Measurements from ENCODE around the gene KHDRBS2.

The KHDRBS2 gene

GRCh38 chr6:62296541-62296940 lies 10.5 kb upstream of the KHDRBS2 start:
- no peak overlapping the region for H3K27ac Mint-ChIP-seq
- H3K36me3 Mint-ChIP-seq (ENCODE audit: low read depth), result no peaks in the 10 kb centered on the region
- H3K27me3 Mint-ChIP-seq (ENCODE audit: low read depth), result peaks cover 3% of the 10 kb centered on the region
- no peaks in the 10 kb centered on the region for H3K9me3 Mint-ChIP-seq
- no peak overlapping the region for H3K4me3 Mint-ChIP-seq
- no peak for TF ChIP-seq CTCF (IDR thresholded peaks at IDR 0.05; ENCODE audit: unreplicated experiment in 3 of 3)
- H3K4me1 Mint-ChIP-seq, result no peaks in the 10 kb centered on the region

DNA sequence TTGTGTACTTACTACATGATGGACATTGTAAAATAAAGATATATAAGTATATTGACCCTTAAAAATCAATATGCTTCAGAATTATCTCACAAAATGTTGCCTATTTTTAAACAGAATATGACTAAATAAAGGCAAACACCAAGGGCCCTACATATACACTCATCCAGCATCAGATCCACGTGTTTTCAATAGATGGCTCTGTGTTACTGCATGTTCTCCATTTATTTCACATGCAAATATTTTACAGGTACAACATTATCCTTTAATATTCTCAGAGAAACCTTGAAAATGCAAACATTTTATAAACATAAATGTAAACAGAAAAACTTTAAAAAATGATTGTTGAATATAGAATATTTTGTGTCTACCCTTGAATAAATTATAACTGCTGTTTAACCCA lies 2.9 kb upstream of the KHDRBS2 start:
- Mint-ChIP-seq H3K27ac (no peak overlapping the region), H3K4me1 (peaks cover 12% of the 10 kb centered on the region), H3K36me3 (ENCODE audit: low read depth) (no peaks in the 10 kb centered on the region), H3K9me3 (no peaks in the 10 kb centered on the region), H3K4me3 (no peak overlapping the region), H3K27me3 (ENCODE audit: low read depth) (peaks cover 37% of the 10 kb centered on the region)
- no peak for TF ChIP-seq CTCF (IDR thresholded peaks at IDR 0.05; ENCODE audit: unreplicated experiment in 3 of 3)

- no peaks in the 10 kb centered on the region for H3K9me3 Mint-ChIP-seq
- H3K27ac Mint-ChIP-seq, result no peak overlapping the region
- no peaks in the 10 kb centered on the region for H3K36me3 Mint-ChIP-seq (ENCODE audit: low read depth)
- no peak overlapping the region for H3K4me3 Mint-ChIP-seq
- peaks cover 39% of the 10 kb centered on the region for H3K27me3 Mint-ChIP-seq (ENCODE audit: low read depth)
- H3K4me1 Mint-ChIP-seq, result peaks cover 16% of the 10 kb centered on the region
- no peak for TF ChIP-seq CTCF (IDR thresholded peaks at IDR 0.05; ENCODE audit: unreplicated experiment in 3 of 3)
These were observed 2.5 kb upstream of the KHDRBS2 start for GRCh38 chr6:62288562-62288961.

- peak overlapping the region in 2 of 3 experiments; percentile 6 to 50 for H3K27ac Mint-ChIP-seq
- peaks cover 16% of the 10 kb centered on the region for H3K4me1 Mint-ChIP-seq
These were observed 432 bp upstream of the KHDRBS2 start for GRCh38 chr6:62286470-62286843.

GRCh38 chr6:62284725-62285124 lies 1.3 kb downstream of the KHDRBS2 start:
- Mint-ChIP-seq H3K27me3 (ENCODE audit: low read depth) (peaks cover 35% of the 10 kb centered on the region), H3K27ac (no peak overlapping the region), H3K36me3 (ENCODE audit: low read depth) (no peaks in the 10 kb centered on the region), H3K4me3 (peak overlapping the region; percentile 81 to 89 (median 85)), H3K9me3 (no peaks in the 10 kb centered on the region), H3K4me1 (peaks cover 16% of the 10 kb centered on the region)
- TF ChIP-seq CTCF (IDR thresholded peaks at IDR 0.05; ENCODE audit: unreplicated experiment in 3 of 3), result no peak

More at GRCh38 chr6:62286470-62286843, 432 bp upstream of the KHDRBS2 start:
- Mint-ChIP-seq H3K9me3 (no peaks in the 10 kb centered on the region), H3K4me3 (peak overlapping the region; percentile 81 to 89 (median 85)), H3K27me3 (ENCODE audit: low read depth) (peaks cover 35% of the 10 kb centered on the region), H3K36me3 (ENCODE audit: low read depth) (no peaks in the 10 kb centered on the region)
- no peak for TF ChIP-seq CTCF (IDR thresholded peaks at IDR 0.05; ENCODE audit: unreplicated experiment in 3 of 3)

GRCh38 chr6:62283796-62284411 lies 2.1 kb downstream of the KHDRBS2 start:
- peak; percentile 69 to 75 (median 70) for TF ChIP-seq CTCF (IDR thresholded peaks at IDR 0.05; ENCODE audit: unreplicated experiment in 3 of 3)
- no peaks in the 10 kb centered on the region for H3K9me3 Mint-ChIP-seq
- H3K27me3 Mint-ChIP-seq (ENCODE audit: low read depth), result peaks cover 35% of the 10 kb centered on the region
- H3K36me3 Mint-ChIP-seq (ENCODE audit: low read depth), result no peaks in the 10 kb centered on the region
- H3K27ac Mint-ChIP-seq, result peak overlapping the region in 1 of 3 experiments; percentile 5
- H3K4me3 Mint-ChIP-seq, result peak overlapping the region; percentile 40 to 69 (median 58)
- peaks cover 16% of the 10 kb centered on the region for H3K4me1 Mint-ChIP-seq

Data from nephron (organoid).